Nucleus accumbens (tissue), 56 donors: ENCODE data around the gene HAGH.

ENCODE experiments used
- DNase-seq, 56 donors: peaks; one replicate each; lab custom pipeline; 2025; lab: John Stamatoyannopoulos, UW

The HAGH gene

GRCh38 chr16:1832838-1833454 lies 6.3 kb upstream of the HAGH start:
- no peak for DNase-seq

GRCh38 chr16:1831186-1832075 lies 4.8 kb upstream of the HAGH start:
- DNase-seq = no peak

GRCh38 chr16:1830213-1830612 lies 3.6 kb upstream of the HAGH start:
- no peak for DNase-seq

- DNase-seq = no peak
Measured at GRCh38 chr16:1828645-1829410, 2.2 kb upstream of the HAGH start.

- DNase-seq = peak in 9 of 56 donors; percentile 33 to 68 (median 54)
Measured at GRCh38 chr16:1825864-1826690, 548 bp downstream of the HAGH start.

GRCh38 chr16:1825381-1825863 lies 1.2 kb downstream of the HAGH start:
- no peak for DNase-seq

- peak in 12 of 56 donors; percentile 0 to 29 (median 14) for DNase-seq
Measured at GRCh38 chr16:1823821-1824220, 2.8 kb downstream of the HAGH start.

GRCh38 chr16:1822801-1823200 lies 3.8 kb downstream of the HAGH start:
- DNase-seq = no peak

- DNase-seq = no peak
Measured at GRCh38 chr16:1821861-1822611, 4.6 kb downstream of the HAGH start.

- no peak for DNase-seq
Measured at GRCh38 chr16:1820946-1821290, 5.7 kb downstream of the HAGH start.

GRCh38 chr16:1820096-1820945 lies 6.3 kb downstream of the HAGH start:
- DNase-seq = no peak

- DNase-seq = no peak
Measured at GRCh38 chr16:1819611-1820010, 7.0 kb downstream of the HAGH start.

- no peak for DNase-seq
Measured at GRCh38 chr16:1818873-1819525, 7.6 kb downstream of the HAGH start.

- no peak for DNase-seq
Measured at GRCh38 chr16:1818204-1818872, 8.3 kb downstream of the HAGH start.

- no peak for DNase-seq
Measured at GRCh38 chr16:1817716-1818115, 8.9 kb downstream of the HAGH start.

- DNase-seq = no peak
Measured at GRCh38 chr16:1817276-1817589, 9.4 kb downstream of the HAGH start.

GRCh38 chr16:1816396-1817275 lies 10.0 kb downstream of the HAGH start:
- no peak for DNase-seq
